Stimulated activated CD8-positive, alpha-beta memory T cell treated with anti-CD3 and anti-CD28 coated beads, Interleukin-4, amount 100 ng/mL, for 4 hours (primary cell): ENCODE results near the gene CD2.

Experiments used
- DNase-seq, 2 donors: peaks; one replicate each; pipeline ENCODE4 v3.0.0-alpha.2; 2020; ENCODE audit warnings: low read depth in 2 of 2, low spot score in 1 of 2

Gene CD2

DNA sequence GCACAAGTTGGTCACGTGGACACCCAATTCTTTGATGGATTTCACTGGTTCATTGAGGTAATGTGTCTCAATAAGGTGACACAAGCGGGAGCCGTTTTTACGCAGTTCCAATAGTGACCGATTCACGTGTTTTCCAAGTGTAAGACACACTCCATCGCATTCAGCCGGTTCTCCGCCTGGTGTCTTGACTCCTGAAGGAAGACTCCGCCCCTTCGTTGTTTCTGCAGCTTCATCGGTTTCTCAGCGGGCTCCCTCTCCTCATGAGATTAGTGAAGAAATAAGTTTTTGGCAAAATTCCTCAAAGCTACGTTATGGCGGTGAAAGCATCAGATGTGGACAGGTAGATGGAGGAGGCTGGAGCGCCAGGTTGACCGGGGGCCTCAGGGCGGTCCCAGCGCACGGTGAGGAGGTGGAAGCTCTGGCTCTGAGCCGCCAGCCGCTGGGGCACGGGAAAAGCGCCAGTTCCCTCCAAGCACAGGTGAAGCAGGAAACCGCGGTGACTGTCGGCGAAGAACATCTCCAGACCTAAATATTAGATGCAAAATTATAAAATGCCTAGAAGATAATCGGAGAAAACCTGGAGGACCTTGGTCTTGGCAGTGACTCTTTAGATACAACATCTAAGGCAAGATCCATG, 21.0 kb downstream of the CD2 start:
- no peak for DNase-seq

DNA sequence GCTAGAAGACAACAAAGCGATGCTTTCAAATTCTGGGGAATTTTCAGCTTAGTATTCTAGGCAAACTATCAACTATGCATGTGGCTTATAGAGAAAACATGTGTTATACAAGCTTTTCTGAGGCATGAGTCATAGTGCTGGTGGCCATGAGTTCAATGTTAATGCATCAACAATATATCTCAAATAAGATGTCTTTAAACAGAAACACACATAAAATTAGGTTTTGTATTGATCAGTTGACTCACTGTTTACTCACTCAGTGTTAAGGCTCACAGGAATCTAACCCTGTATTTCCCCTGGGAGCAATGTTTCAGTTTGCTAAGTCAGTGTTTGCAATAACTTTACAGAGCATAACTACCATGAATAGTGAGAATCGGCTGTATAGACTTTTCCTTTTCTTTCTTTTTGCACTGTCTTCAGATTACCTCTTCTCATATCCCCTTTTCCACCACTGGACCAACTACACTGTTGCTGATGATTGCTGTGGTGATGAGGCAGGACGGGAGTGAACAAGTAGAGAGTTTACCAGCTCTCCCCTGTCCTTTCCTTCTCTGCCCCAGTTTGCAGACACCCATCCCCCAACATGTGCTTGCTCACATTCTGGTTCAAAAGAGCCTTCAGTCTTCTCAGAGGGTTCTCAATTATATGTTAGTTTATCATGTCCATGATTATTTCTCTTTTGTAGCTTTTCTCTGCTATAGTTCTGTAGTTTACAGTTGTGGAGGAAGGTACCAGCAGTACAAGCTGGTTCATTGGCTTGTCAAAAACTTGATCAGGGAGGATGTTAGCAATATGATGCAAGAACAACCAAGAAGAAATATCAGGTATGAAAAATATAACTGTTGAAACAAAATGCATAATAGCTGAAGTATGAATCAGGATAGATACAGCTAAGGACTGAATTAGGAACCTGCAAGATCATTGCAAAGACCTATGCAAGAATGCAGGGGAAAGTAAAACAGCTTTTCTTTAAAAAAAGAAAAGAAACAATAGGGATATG, 23.9 kb downstream of the CD2 start:
- DNase-seq = no peak

DNA sequence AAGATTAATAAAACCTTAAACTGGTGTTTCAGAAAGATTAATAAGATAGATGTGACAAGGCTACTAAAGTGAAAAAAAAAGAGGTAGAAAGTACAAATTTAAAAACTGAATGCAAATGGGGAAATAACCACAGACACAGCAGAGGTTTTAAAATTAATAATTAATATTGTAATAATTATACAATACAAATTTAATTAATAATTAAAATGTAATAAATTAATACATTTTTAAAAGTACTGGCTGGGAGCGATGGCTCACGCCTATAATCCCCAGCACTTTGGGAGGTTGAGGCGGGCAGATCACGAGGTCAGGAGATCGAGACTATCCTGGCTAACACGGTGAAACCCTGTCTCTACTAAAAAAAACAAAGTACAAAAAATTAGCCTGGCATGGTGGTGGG, 26.8 kb downstream of the CD2 start:
- DNase-seq = no peak

DNA sequence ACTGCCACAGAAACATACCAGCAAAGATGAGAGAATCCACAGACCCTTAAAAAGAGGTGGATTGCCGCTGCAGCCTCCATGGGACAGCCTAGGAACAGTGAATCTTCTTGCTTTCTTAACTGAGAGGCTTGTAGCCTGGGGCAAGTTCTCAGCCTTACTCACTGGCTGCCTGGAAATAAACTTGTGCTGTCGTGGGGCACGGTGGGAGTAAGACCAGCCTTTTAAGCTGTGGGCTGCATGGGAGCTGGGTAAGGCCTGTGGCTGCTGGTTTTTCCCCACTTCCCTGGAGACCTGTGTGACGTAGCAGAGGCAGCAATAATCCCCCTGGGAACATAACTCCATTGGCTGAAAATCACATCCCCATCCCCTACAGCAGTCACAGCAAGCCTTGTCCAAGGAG, 30.8 kb downstream of the CD2 start:
- DNase-seq = no peak

DNA sequence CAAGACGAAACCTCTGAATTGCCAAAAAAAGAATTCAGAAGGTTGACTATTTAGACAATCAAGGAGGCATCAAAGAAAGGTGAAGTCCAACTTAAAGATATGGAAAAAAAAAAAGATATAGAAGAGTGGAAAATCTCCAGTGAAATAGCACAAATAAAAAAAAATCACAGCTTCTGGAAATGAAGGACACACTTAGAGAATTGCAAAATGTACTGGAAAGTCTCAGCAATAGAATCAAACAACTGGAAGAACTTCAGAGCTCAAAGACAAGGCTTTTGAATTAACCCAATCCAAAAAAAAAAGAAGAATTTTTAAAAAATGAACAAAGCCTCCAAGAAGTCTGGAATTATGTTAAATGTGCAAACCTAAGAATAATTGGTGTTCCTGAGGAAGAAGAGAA, 31.8 kb downstream of the CD2 start:
- DNase-seq = no peak

DNA sequence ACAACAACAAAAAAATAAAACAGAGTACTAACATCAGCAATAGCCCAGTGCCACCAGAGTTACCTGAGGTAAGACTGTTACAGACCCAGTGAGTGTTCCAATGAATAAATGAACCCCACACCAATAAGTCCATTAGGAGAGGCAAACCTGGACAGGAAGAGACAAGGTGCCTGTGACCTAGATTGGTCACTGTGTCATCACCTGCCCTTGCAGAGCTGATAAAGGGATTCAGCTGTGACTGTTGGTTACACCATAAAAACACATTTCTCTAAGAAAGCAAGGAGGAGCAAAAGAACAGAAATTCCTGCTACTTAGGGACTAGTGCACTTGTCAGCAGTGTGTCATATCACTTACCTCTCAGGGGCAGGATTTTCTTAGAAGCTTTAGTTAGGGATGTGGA, 37.5 kb downstream of the CD2 start:
- DNase-seq = no peak

DNA sequence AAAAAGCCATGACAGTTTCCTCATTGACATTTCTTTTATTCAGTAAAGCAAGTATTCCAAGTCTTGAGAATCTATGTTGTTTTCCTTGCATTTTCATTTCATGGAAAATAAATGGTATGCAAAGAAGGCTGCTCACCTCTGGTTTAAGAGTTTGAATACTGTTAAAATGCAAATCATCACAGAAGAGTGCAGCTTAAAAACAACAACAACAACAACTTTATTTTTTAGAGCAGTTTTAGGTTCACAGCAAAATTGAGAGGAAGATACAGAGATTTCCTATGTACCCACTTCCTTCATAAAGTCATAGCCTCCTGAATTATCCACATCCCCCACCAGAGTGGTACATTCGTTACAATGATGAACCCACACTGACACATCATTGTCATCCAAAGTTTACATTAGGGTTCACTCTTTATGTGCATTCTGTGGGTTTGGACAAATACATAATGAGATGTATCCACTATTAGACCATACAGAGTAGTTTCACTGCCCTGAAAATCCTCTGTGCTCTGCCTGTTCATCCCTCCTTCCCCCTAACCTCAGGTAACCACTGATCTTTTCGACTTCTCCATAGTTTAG, 39.2 kb downstream of the CD2 start:
- DNase-seq = no peak

DNA sequence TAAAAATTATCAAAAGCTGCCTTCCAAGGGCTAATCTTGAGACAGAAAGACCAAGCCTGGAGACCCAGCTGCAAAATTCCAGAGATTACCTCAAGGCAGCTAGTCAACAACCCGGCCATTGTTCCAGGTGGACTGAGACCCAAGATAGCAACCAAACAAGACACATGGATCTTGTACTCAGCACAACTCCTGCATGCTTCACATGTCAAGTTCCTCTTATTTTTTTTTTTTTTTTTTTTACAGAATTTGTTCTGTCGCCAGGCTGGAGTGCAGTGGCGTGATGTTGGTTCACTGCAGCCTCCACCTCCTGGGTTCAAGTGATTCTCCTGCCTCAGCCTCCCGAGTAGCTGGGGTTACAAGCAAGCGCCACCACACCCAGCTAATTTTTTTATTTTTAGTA, 40.1 kb downstream of the CD2 start:
- DNase-seq = no peak

DNA sequence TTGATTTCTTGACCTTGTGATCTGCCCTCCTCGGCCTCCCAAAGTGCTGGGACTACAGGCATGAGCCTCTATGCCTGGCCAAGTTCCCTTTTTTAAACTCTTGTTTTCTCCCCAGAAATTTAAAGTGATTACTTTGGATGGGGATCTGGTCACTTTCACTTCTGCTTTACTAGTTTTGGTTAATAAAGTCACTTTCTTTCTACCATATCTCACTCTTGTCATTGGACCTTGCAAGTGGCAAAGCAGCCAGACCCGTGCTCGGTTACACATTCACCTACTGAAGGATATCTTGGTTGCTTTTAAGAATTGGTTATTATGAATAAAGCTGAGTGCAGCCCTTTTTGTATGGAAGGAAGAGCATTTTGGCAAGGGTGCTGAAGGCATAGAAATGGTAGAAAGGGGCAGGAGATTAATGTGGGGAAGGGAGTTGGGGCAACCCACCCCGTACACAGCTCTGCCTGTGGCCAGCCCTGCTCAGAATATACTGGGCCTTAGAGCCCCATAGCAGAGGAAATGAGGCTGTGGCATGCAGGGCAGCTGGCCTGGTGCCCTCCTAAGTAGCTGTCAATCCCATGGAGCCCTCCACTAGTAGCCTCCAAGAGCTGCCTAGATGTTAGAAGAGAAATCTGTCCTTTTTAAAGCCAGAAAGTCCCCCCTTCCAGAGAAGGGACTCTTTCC, 40.7 kb downstream of the CD2 start:
- DNase-seq = no peak

DNA sequence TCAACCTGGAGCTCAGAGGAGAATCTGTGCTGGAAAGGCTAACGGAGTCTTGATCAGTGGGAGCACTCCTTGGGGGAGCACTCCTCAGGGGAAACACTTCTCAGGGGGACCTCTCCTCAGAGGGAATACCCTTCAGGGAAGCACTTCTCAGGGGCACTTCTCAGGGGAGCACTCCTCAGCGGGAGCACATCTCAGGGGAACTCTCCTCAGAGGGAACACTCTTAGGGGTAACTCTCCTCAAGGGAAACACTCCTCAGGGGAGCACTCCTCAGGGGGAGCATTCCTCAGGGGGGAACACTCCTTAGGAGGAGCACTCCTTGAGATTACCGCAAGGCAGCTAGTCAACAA, 41.2 kb downstream of the CD2 start:
- no peak for DNase-seq

DNA sequence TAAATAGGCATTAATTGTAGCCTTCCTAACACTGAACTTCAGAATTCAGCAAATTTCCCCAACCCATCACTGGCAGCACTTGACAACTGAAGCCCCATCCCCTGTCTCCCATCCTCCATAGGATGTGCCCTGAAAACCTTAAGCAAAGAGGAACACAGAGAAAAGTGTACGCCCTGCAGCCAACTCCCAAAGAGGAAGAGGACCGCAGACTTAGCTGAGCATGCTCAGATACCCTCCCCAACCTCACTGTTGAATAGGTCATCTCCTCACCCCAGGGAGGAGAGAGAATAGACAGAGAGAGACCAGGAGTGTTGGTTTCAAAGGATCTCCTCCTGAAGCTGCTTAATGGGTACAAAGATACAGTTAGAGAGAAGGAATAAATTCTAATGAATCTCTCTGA, 50.5 kb downstream of the CD2 start:
- no peak for DNase-seq

DNA sequence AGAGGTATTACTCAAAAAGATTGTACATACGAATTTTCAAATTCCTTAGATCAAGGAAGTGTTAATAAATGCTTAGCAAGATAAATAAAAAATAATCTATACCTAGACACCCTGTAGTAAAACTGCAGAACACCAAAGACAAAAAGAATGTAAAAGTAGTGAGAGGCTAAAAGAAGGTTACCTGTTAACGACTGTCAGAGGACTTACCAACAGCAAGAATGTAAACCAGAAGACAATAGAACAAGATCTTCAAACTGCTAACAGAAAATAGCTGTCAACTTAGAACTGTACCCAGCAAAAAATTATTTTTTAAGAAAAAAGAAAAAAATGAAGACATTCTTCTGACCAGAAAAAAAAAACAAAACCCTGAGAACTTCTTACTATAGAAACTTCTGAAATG, 51.2 kb downstream of the CD2 start:
- no peak for DNase-seq

DNA sequence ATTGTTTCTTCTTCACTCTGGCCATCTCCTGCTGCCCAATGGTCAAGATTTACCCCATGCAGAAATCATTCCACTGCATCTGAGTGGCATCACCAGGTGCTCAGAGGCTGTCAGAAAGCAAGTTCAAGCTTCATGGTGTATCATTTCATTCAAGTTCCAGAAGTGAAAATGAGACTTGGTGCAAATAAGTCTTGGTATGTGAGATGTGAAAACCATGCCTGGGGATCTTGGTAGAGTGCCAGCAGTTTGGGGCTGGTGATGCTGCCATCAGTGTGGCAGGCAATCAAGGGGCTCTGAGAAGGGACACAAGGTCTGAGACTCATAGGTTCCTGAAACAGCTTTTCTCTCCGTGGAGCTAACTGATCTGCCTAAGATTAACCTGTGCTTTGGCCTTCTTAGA, 52.0 kb downstream of the CD2 start:
- DNase-seq = peak in 1 of 2 donors; percentile 41

DNA sequence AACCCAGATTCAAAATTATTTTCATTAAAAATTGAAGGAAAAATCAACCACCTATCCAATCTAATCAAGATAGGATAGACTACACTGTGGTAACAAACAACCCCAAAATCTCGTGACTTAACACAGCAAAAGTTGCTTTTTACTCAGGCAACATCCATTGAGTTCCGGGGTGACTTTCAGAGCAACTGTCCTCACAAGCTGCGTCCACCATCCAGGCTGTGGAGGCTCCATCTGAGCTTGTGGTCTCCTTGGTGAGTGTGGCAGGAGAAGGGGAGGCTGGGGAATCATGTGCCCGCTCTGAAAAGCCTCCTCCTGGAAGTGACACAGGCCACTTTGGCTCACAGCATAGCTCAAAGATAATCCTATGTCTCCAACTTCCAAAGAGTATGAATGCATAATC, 52.4 kb downstream of the CD2 start:
- no peak for DNase-seq

DNA sequence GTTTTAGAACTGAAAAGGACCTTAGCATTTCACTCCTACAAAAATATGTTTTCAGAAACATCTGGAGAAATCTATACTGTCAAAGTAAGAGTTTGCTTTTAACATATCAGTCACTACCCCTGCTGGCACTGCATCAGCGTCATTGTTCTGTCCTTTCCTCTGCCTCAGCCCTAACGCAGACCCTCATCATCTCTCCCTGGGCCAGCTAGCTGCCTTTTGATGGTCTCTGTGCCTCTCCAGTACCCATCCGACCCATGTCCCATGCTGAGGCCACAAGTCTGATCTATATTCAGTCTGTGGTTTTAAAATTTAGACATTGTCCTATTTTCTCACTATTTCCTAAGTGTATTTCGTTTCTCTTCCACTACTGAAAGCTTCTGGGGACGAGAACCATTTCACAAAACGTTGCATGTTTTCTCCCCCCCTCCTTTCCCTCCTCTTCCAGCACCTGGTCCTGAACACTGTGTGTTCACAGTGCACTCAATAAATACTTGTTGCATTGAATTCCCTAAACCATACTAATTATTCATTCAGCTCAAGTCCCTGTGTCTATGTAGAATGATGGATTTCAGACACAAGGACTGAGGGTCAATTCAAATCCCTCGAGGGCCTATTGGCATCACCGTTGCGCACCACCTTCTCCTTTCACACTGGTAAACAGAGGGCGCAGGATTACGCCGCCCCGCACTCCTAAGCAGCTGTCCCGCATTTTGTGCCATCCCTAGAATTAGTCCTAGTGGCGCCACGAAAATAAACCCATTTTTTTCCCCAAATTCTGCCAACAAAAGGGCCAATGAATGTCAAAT, 53.4 kb downstream of the CD2 start:
- no peak for DNase-seq

DNA sequence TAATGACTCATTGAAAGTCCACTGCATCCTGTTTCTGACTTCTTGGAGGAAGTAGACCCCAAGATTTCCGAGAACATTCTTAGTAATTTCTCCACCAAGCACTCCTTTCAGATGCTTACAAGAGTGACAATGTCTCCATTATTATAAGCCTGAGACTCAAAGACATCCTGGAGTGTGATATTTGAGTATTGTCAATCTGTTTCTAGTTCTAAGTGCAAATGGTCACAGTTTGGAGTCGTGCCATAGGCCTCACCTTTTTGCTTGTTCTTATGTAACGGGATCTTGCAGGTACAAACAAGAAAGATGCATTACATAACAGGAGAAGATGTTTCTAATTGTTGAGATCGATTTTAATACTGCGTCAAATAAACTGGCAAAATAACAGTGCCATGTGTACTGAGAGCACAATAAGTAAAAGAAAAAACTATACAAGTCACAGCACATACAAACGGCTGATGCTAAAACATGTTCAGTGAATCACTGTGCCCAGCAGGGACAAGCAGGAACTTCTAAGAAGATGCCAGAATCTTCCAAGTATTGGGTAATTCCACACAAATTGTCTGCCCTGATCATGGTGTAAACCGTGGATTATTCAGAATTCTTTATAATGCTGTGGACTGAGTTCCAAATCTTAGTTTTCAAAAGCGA, 54.1 kb downstream of the CD2 start:
- DNase-seq = no peak

DNA sequence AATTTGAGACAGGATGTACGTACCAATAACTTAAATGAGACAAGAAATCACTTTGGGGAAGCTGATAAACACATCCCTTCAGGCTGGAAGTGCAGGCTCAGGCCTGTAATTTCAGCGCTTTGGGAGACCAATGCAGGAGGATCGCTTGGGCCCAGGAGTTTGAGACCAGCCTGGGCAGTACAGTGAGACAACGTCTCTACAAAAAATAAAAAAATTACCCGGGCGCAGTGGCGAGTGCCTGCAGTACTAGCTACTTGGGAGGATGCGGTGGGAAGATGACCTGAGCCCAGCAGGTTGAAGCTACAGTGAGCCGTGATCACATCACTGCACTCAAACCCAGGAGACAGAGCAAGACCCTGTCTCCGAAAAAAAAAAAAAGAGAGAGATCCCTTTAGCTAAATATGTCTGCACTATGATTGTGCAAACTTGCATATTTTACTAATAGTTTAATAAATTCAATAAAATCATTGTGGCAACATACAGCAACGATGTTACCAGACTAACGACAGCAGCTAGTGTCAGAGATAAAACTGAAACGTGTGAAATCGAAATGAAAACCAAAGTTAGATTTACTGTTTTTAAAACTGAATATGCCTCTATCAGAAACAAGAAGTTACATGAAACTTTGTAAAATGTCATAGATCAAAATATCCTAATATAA, 54.7 kb downstream of the CD2 start:
- no peak for DNase-seq

DNA sequence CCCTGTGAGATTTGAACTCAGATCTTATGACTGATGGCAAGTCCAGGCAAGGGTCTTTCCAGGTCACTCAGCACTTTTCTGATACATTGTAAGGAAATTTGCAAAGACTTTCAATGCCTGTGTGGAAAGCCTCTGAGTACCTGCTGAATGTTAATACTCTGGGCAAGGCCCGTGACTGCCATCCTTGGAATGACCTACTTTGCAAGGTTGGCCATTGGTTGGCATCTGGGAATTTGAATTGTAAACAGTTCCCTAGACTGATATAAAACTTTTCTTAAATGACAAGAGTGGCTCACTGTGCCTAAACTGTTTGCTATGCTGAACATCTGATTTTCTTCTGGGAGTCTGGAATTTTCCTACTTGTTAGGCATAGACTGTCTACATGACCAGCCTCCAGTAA, 57.1 kb downstream of the CD2 start:
- DNase-seq = no peak

DNA sequence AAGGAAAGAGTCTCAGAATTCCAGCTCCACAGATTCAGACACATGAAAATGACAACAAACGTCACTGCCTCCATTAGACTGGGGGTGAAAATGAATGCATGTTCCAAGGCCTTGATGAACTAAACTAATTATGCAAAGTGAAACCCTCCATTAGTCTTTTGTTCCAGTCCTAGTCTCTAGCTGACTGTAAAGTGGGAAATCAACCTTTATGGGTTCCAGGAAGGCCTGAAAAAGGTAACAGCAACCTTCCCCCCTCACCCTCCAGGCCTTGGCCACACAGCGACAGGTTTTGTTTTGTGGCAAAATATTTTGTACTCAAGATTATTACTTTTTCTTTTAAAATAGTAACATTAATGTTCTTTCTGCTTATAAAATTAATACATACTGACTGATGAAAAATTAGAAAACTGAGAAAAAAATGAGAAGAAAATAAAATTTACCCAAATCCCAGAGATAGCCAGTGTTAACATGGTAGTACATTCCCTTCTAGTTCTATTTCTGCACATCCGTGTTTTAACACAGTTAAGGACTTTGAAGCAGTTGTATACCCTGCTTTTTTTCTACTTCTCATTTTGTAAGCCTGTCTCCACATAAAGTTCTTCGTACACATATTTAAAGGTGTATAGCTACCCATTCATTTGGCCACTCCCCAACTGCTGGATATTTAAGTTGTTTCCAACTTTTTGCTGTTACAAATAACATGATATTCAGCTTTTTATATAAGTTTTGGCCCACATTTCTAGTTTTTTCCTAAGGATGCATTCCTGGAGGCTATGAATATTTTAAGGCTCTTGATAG, 60.9 kb downstream of the CD2 start:
- DNase-seq = no peak
